OCI-LY1 (cell line): ENCODE results near the gene GIPC2.

Experiments used
- H2AFZ ChIP-seq: fragments of 200-600 bp; sonication (generic), shearing (Covaris generic); 2 replicates; pipeline ENCODE4 v1.6.0; 2014; ENCODE audit warnings: antibody characterized with exemption, mild to moderate bottlenecking, low read length
- H3F3A ChIP-seq: fragments of 200-600 bp; sonication (generic), shearing (Covaris generic); 2 replicates; pipeline ENCODE4 v1.6.0; 2014; ENCODE audit warnings: mild to moderate bottlenecking, antibody characterized with exemption, low read length, moderate library complexity; ENCODE audit not compliant: insufficient read depth
- H3K27ac ChIP-seq: fragments of 200-600 bp; sonication (generic); 2 replicates; pipeline ENCODE4 v1.5.1; 2014; ENCODE audit warnings: low read length, mixed run types, mild to moderate bottlenecking, low read depth; ENCODE audit not compliant: poor library complexity, severe bottlenecking
- H3K27me3 ChIP-seq: fragments of 200-600 bp; sonication (generic); 2 replicates; pipeline ENCODE4 v1.6.0; 2014; ENCODE audit warnings: antibody characterized with exemption, mild to moderate bottlenecking, low read length, moderate library complexity; ENCODE audit not compliant: insufficient read depth
- H3K36me3 ChIP-seq: fragments of 200-600 bp; sonication (generic); 2 replicates; pipeline ENCODE4 v1.6.1; 2014; ENCODE audit warnings: mild to moderate bottlenecking, antibody characterized with exemption, low read length, moderate library complexity, mixed read lengths; ENCODE audit not compliant: insufficient read depth
- H3K4me1 ChIP-seq: fragments of 200-600 bp; sonication (generic); 2 replicates; pipeline ENCODE4 v1.5.1; 2014; ENCODE audit warnings: mild to moderate bottlenecking, low read length, moderate library complexity; ENCODE audit not compliant: insufficient read depth, severe bottlenecking
- H3K4me2 ChIP-seq: fragments of 200-600 bp; sonication (generic), shearing (Covaris generic); 2 replicates; pipeline ENCODE4 v1.6.1; 2014; ENCODE audit warnings: low read length
- H3K4me3 ChIP-seq: fragments of 200-600 bp; sonication (generic); 2 replicates; pipeline ENCODE4 v1.5.1; 2014; ENCODE audit warnings: low read length, low read depth, mild to moderate bottlenecking, mixed read lengths; ENCODE audit not compliant: poor library complexity, severe bottlenecking
- H3K79me2 ChIP-seq: fragments of 200-600 bp; shearing (Covaris generic); 2 replicates; pipeline ENCODE4 v1.6.1; 2016; ENCODE audit warnings: mixed run types, low read length, mixed read lengths; ENCODE audit not compliant: insufficient read depth
- H3K9ac ChIP-seq: fragments of 200-600 bp; sonication (generic), shearing (Covaris generic); 2 replicates; pipeline ENCODE4 v1.6.1; 2014; ENCODE audit warnings: mild to moderate bottlenecking, low read length, mixed read lengths
- H3K9me2 ChIP-seq: fragments of 200-600 bp; sonication (generic), shearing (Covaris generic); 2 replicates; pipeline ENCODE4 v1.6.1; 2014; ENCODE audit warnings: low read depth, mild to moderate bottlenecking, low read length, mixed read lengths
- H3K9me3 ChIP-seq: fragments of 200-600 bp; shearing (Covaris generic); 2 replicates; pipeline ENCODE4 v1.6.1; 2014; ENCODE audit warnings: low read length, mixed read lengths
- H4K20me1 ChIP-seq: fragments of 200-600 bp; sonication (generic), shearing (Covaris generic); 2 replicates; pipeline ENCODE4 v1.6.0; 2016; ENCODE audit warnings: mild to moderate bottlenecking, low read length; ENCODE audit not compliant: insufficient read depth
- CTCF ChIP-seq: fragments of 200-600 bp; sonication (generic), shearing (Covaris generic); IDR thresholded peaks from 2 replicates; pipeline ENCODE4 v1.5.1; 2017; ENCODE audit warnings: mild to moderate bottlenecking, antibody characterized with exemption, low read length, moderate library complexity, mixed read lengths
- EZH2 ChIP-seq: fragments of 200-600 bp; sonication (generic), shearing (Covaris generic); IDR thresholded peaks from 2 replicates; pipeline ENCODE4 v1.8.0; 2017; ENCODE audit warnings: borderline replicate concordance, mixed run types, mild to moderate bottlenecking, antibody characterized with exemption, low read length, moderate library complexity, mixed read lengths

The GIPC2 gene

DNA sequence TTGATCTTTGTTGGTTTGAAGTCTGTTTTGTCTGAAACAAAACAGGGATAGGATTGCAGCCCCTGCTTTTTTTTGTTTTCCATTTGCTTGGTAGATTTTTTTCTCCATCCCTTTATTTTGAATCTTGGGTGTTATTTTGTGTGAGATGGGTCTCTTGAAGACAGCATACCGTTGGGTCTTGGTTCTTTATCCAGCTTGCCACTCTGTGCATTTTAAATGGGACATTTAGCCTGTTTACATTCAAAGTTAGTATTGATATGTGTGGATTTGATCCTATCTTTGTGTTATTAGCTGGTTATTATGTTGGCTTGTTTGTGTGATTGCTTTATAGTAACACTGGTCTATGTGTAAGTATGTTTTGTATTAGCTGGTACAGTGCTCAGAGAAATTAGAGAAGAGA is 40.9 kb downstream of the GIPC2 start:
- no peaks in the 10 kb centered on the region for H3K4me1 ChIP-seq
- H4K20me1 ChIP-seq, result no peaks in the 10 kb centered on the region
- H2AFZ ChIP-seq, result no peak overlapping the region
- no peaks in the 10 kb centered on the region for H3K9me3 ChIP-seq
- H3K27ac ChIP-seq, result no peak overlapping the region
- H3K4me2 ChIP-seq, result no peak overlapping the region
- H3F3A ChIP-seq, result no peaks in the 10 kb centered on the region
- no peaks in the 10 kb centered on the region for H3K27me3 ChIP-seq
- no peaks in the 10 kb centered on the region for H3K9me2 ChIP-seq
- TF ChIP-seq EZH2 (no peak), CTCF (no peak)
- no peaks in the 10 kb centered on the region for H3K79me2 ChIP-seq
- H3K4me3 ChIP-seq, result no peak overlapping the region
- H3K9ac ChIP-seq, result no peak overlapping the region
- H3K36me3 ChIP-seq, result no peaks in the 10 kb centered on the region

DNA sequence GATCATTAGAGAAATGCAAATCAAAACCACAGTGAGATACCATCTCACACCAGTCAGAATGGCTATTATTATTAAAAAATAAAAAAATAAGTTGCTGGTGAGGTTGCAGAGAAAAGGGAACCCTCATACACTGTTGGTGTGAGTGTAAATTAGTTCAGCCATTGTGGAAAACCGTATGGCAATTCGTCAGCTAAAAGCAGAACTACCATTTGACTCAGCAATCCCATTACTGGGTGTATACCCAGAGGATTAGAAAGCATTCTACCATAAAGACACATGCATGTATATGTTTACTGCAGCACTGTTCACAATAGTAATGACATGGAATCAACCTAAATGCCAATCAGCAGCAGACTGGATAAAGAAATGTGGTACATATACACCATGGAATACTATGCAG is 42.2 kb downstream of the GIPC2 start:
- no peaks in the 10 kb centered on the region for H3K9me2 ChIP-seq
- H2AFZ ChIP-seq, result no peak overlapping the region
- H3K36me3 ChIP-seq, result no peaks in the 10 kb centered on the region
- H3K27ac ChIP-seq, result no peak overlapping the region
- H3K79me2 ChIP-seq, result no peaks in the 10 kb centered on the region
- no peaks in the 10 kb centered on the region for H3K27me3 ChIP-seq
- TF ChIP-seq CTCF, result no peak
- no peak for TF ChIP-seq EZH2
- no peaks in the 10 kb centered on the region for H3F3A ChIP-seq
- H3K4me2 ChIP-seq, result no peak overlapping the region
- H3K9me3 ChIP-seq, result no peaks in the 10 kb centered on the region
- H3K4me1 ChIP-seq, result no peaks in the 10 kb centered on the region
- H3K4me3 ChIP-seq, result no peak overlapping the region
- H3K9ac ChIP-seq, result no peak overlapping the region
- no peaks in the 10 kb centered on the region for H4K20me1 ChIP-seq

DNA sequence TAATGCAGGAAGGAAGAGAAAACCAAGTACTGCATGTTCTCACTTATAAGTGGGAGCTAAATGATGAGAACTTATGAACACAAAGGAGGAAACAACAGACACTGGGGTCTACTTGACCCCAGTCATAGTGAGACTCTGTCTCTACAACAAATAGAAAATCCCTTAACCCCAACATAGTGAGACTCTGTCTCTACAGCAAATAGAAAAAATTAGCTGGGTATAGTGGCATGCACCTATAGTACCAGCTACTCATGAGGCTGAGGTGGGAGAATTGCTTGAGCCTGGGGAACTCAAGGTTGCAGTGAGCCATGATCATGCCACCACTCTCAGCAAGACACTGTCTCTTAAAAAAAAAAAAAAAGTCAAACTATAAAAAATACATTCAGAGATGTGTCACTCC is 42.7 kb downstream of the GIPC2 start:
- Histone ChIP-seq H3K9me2 (no peaks in the 10 kb centered on the region), H3K9ac (no peak overlapping the region), H3K4me2 (no peak overlapping the region), H2AFZ (no peak overlapping the region), H3K27me3 (no peaks in the 10 kb centered on the region), H3K4me1 (no peaks in the 10 kb centered on the region), H4K20me1 (no peaks in the 10 kb centered on the region), H3K79me2 (no peaks in the 10 kb centered on the region), H3F3A (no peaks in the 10 kb centered on the region), H3K4me3 (no peak overlapping the region), H3K27ac (no peak overlapping the region), H3K9me3 (no peaks in the 10 kb centered on the region), H3K36me3 (no peaks in the 10 kb centered on the region)
- TF ChIP-seq EZH2, result no peak
- no peak for TF ChIP-seq CTCF
